22Rv1 (cell line): ENCODE data around the gene RBM19.

Experiments used
- H3K27ac ChIP-seq: fragments of 450-650 bp; 2 replicates; pipeline ENCODE4 v1.5.1; 2017
- CTCF ChIP-seq: fragments of 450-650 bp; IDR thresholded peaks from 2 replicates; pipeline ENCODE4 v1.5.1; 2017; ENCODE audit warnings: mild to moderate bottlenecking
- ZFX ChIP-seq: fragments of 450-650 bp; IDR thresholded peaks from 2 replicates; pipeline ENCODE4 v1.6.1; 2017; ENCODE audit warnings: antibody characterized with exemption, borderline replicate concordance

The RBM19 gene

GRCh38 chr12:113962733-113963132 is 3.4 kb downstream of the RBM19 start:
- H3K27ac ChIP-seq: no peak overlapping the region
- TF ChIP-seq ZFX (no peak), CTCF (no peak)

GRCh38 chr12:113961921-113962710 is 4.0 kb downstream of the RBM19 start:
- H3K27ac ChIP-seq: no peak overlapping the region
- TF ChIP-seq ZFX (no peak), CTCF (no peak)

GRCh38 chr12:113960030-113960429 is 6.1 kb downstream of the RBM19 start:
- no peak for TF ChIP-seq CTCF
- no peak for TF ChIP-seq ZFX
- H3K27ac ChIP-seq: no peak overlapping the region

GRCh38 chr12:113959096-113959495 is 7.0 kb downstream of the RBM19 start:
- no peak for TF ChIP-seq CTCF

GRCh38 chr12:113958108-113958507 is 8.0 kb downstream of the RBM19 start:
- H3K27ac ChIP-seq: no peak overlapping the region
- TF ChIP-seq ZFX (no peak), CTCF (no peak)

More at GRCh38 chr12:113959096-113959495, 7.0 kb downstream of the RBM19 start:
- H3K27ac ChIP-seq: no peak overlapping the region

- no peak overlapping the region for H3K27ac ChIP-seq
- TF ChIP-seq ZFX (no peak), CTCF (no peak)
Measured at GRCh38 chr12:113957627-113958026, 8.5 kb downstream of the RBM19 start.

- TF ChIP-seq ZFX (no peak), CTCF (peak; percentile 92)
- no peak overlapping the region for H3K27ac ChIP-seq
Measured at GRCh38 chr12:113955109-113955970, 10.8 kb downstream of the RBM19 start.
